GM21367 (cell line): ENCODE data around the gene CPED1.
"Not testable (repeated sequence)": the region's sequence is repeated elsewhere in the genome, so short reads cannot be mapped to it uniquely, and the experiment has no call there.

ENCODE experiments used
- ATAC-seq: cut with Tn5 transposase; IDR thresholded peaks from one replicate; pipeline ENCODE4 v1.9.1; 2021; ENCODE audit not compliant: unreplicated experiment

The CPED1 gene

GRCh38 chr7:121062671-121063279, 74.3 kb downstream of the CPED1 start:
- ATAC-seq = no peak

- ATAC-seq = not testable (repeated sequence)
Measured at GRCh38 chr7:121067717-121068116, 79.2 kb downstream of the CPED1 start.

- no peak for ATAC-seq
Measured at GRCh38 chr7:121069346-121070100, 81.0 kb downstream of the CPED1 start.

- ATAC-seq = no peak
Measured at GRCh38 chr7:121071132-121071531, 82.6 kb downstream of the CPED1 start.

- no peak for ATAC-seq
Measured at GRCh38 chr7:121071662-121072061, 83.2 kb downstream of the CPED1 start.

- ATAC-seq = no peak
Measured at GRCh38 chr7:121072826-121073225, 84.3 kb downstream of the CPED1 start.

GRCh38 chr7:121073463-121074099, 85.1 kb downstream of the CPED1 start:
- ATAC-seq = no peak

GRCh38 chr7:121075424-121075841, 86.9 kb downstream of the CPED1 start:
- not testable (repeated sequence) for ATAC-seq

- no peak for ATAC-seq
Measured at GRCh38 chr7:121075952-121076349, 87.4 kb downstream of the CPED1 start.

- no peak for ATAC-seq
Measured at GRCh38 chr7:121076350-121077164, 88.0 kb downstream of the CPED1 start.

- ATAC-seq = no peak
Measured at GRCh38 chr7:121077165-121077630, 88.7 kb downstream of the CPED1 start.

GRCh38 chr7:121078701-121079227, 90.3 kb downstream of the CPED1 start:
- no peak for ATAC-seq

- no peak for ATAC-seq
Measured at GRCh38 chr7:121079425-121080169, 91.1 kb downstream of the CPED1 start.

- no peak for ATAC-seq
Measured at GRCh38 chr7:121080257-121080912, 91.9 kb downstream of the CPED1 start.

GRCh38 chr7:121080913-121081326, 92.4 kb downstream of the CPED1 start:
- no peak for ATAC-seq

GRCh38 chr7:121081327-121081936, 92.9 kb downstream of the CPED1 start:
- ATAC-seq = peak; percentile 89

GRCh38 chr7:121082400-121083101, 94.0 kb downstream of the CPED1 start:
- no peak for ATAC-seq

- no peak for ATAC-seq
Measured at GRCh38 chr7:121083138-121083789, 94.8 kb downstream of the CPED1 start.
